Effector memory CD4-positive, alpha-beta T cell (primary cell): ENCODE measurements around the gene ZNF691.
A peak's percentile ranks its signal among the peaks of the same experiment; 100 is the strongest.

ENCODE experiments used
- DNase-seq, 3 donors: peaks; one replicate each; pipeline ENCODE4 v3.0.0-alpha.2; 2020
- H3K27ac ChIP-seq: 2 replicates; pipeline ENCODE4 v1.7.0; 2013; ENCODE audit warnings: mild to moderate bottlenecking, low read length, moderate library complexity; ENCODE audit not compliant: insufficient read depth, poor library complexity, severe bottlenecking
- H3K27me3 ChIP-seq: replicated peaks from 2 replicates; pipeline ENCODE4 v1.7.0; 2013; ENCODE audit warnings: mild to moderate bottlenecking, low read length; ENCODE audit not compliant: insufficient read depth, control insufficient read depth, poor library complexity, severe bottlenecking
- H3K36me3 ChIP-seq: 2 replicates; pipeline ENCODE4 v1.7.0; 2013; ENCODE audit warnings: mild to moderate bottlenecking, low read length, moderate library complexity; ENCODE audit not compliant: control insufficient read depth, insufficient read depth
- H3K4me1 ChIP-seq: 2 replicates; pipeline ENCODE4 v1.7.0; 2013; ENCODE audit warnings: low read length, mild to moderate bottlenecking; ENCODE audit not compliant: control insufficient read depth, insufficient read depth, poor library complexity, severe bottlenecking
- H3K4me3 ChIP-seq: 2 replicates; pipeline ENCODE4 v1.7.0; 2013; ENCODE audit warnings: low read length, low read depth, mild to moderate bottlenecking; ENCODE audit not compliant: insufficient read depth, poor library complexity, severe bottlenecking
- H3K9me3 ChIP-seq: 2 replicates; pipeline ENCODE4 v1.7.0; 2013; ENCODE audit warnings: mild to moderate bottlenecking, low read length, moderate library complexity; ENCODE audit not compliant: control insufficient read depth

ZNF691 gene

DNA sequence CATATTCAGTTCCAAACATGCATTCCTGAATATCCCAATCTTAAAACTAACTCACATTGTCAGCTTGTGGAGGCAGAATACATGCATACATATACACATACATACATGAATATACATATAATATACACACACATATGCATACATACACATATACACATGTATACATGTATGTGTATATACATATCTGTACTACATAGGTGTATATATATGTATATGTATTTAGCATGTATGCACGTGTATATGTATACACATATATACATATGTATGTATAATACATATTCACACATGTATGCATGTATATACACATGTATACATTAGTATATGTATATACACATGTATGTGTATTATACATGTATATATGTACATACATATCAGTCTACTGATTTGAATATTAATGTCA lies 1.2 kb upstream of the ZNF691 start:
- no peaks in the 10 kb centered on the region for H3K27me3 ChIP-seq
- no peak overlapping the region for H3K4me3 ChIP-seq
- H3K9me3 ChIP-seq: no peaks in the 10 kb centered on the region
- H3K27ac ChIP-seq: no peak overlapping the region
- H3K36me3 ChIP-seq: no peaks in the 10 kb centered on the region
- DNase-seq: no peak
- peaks cover 7% of the 10 kb centered on the region for H3K4me1 ChIP-seq

DNA sequence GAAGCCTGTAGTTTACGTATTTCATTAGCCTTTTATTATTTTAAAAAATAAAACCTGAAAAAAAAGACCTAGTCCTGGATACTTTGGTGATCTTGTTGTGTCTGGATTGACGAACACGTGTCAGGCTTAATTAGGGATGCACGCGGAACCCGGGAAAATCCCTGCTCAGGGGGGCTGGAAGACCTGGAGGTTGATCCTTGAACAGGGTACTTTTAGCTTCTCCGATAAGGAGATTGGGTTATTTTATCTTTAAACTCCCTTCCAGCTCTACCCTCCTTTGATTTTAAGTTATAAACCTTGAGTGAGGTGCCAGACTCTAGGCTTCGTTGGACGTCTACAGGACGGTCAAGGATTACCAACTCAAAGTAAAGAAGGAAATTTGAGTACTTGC lies 552 bp upstream of the ZNF691 start:
- no peaks in the 10 kb centered on the region for H3K27me3 ChIP-seq
- peak overlapping the region; percentile 47 for H3K27ac ChIP-seq
- no peaks in the 10 kb centered on the region for H3K9me3 ChIP-seq
- H3K4me1 ChIP-seq: peaks cover 7% of the 10 kb centered on the region
- H3K36me3 ChIP-seq: peaks cover under 1% of the 10 kb centered on the region
- no peak for DNase-seq
- H3K4me3 ChIP-seq: peak overlapping the region; percentile 77

DNA sequence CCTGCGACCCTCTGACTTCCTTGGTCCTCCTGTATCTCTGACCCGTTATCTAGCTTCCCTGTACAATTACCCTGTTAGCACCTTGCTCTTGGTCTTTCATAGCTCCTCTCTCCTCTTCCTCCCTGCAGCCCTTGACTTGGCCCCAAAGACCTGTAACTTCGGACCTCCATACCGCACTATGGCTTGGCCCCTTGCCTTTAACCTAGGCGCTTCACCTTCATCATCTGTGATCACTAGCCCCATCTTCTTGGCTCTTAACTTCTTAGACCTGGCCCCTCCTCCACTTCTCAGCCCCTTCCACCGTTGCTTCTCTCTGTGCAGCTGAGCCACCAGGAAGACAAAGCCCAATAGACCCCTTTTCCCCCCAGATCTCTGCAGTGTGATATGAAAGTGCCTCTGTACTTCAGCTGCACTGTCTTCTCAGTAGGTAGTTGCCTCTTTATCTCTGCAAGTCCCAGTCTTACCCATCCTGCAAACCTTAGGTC lies 740 bp downstream of the ZNF691 start:
- peak overlapping the region; percentile 77 for H3K4me3 ChIP-seq
- no peaks in the 10 kb centered on the region for H3K9me3 ChIP-seq
- no peak for DNase-seq
- H3K27me3 ChIP-seq: no peaks in the 10 kb centered on the region
- H3K27ac ChIP-seq: peak overlapping the region; percentile 47
- peaks cover 11% of the 10 kb centered on the region for H3K36me3 ChIP-seq
- H3K4me1 ChIP-seq: peaks cover 7% of the 10 kb centered on the region

DNA sequence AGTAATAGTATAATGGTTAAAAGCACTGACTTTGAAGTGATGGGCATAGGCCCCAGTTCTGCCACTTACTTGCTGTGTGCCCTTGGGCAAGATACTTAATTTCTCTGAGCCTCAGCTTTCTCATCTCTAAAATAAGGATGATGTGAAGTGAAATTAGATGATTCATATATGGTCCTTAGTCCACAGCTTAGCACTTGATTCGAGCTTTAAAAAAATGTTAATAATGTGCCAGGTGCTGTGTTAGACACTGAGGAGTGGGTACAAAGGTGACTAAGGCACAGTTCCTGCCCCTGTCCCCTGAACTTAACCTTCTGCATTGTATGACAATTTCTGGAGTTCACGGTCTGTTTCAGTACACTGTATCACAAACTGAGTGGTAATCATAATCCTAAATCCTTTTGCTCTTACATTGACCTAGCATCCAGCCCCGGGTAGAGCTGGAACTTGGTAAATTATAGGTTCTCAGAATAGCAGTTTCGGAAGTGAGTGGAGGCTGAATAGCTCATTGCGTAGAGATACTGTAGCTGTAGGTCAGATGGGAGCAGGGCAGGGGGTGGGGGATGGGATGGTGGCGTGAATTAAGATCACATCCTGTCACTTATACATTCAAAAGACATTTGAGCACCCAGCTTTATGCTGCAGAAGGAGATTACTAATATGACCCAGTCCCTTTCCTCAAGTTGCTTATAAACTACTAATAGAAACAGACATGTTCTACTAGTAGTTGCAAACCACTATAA lies 1.5 kb downstream of the ZNF691 start:
- no peaks in the 10 kb centered on the region for H3K27me3 ChIP-seq
- DNase-seq: no peak
- H3K27ac ChIP-seq: no peak overlapping the region
- H3K36me3 ChIP-seq: peaks cover 11% of the 10 kb centered on the region
- H3K4me1 ChIP-seq: peaks cover 7% of the 10 kb centered on the region
- H3K9me3 ChIP-seq: no peaks in the 10 kb centered on the region
- H3K4me3 ChIP-seq: no peak overlapping the region

DNA sequence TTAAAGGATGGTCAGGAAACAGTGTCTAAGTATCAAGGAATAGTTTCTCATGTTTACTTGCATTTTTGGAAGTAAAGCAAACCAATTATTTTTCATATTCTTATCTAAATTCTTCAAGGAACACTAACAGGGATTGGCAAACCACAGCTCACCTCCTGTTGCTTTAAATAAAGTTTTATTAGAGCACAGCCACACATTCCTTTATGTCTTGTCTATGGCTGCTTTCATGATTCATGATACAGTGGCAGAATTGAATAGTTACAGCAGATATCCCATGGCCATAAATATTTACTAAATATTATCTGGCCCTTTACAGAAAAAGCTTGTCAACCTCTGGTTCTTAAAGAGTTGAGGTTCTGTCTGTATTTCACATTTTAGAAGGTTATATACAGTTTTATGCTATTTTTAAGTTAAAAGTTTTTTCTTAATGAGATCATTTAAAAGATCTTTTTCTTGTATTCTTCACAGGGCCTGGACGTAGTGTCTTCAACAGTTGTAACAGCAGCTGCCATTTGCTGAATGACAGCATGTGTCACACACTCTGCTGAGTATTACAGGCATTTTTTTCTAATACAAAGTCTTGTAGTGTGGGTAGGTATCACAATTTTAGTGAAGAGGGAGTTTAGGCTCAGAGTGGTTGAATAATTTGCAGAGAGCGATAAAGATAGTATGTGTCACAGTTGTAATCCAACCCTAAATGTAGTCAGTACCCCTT lies 2.6 kb downstream of the ZNF691 start:
- no peak overlapping the region for H3K27ac ChIP-seq
- H3K9me3 ChIP-seq: no peaks in the 10 kb centered on the region
- DNase-seq: no peak
- peaks cover 11% of the 10 kb centered on the region for H3K36me3 ChIP-seq
- H3K4me1 ChIP-seq: peaks cover 7% of the 10 kb centered on the region
- no peaks in the 10 kb centered on the region for H3K27me3 ChIP-seq
- no peak overlapping the region for H3K4me3 ChIP-seq

DNA sequence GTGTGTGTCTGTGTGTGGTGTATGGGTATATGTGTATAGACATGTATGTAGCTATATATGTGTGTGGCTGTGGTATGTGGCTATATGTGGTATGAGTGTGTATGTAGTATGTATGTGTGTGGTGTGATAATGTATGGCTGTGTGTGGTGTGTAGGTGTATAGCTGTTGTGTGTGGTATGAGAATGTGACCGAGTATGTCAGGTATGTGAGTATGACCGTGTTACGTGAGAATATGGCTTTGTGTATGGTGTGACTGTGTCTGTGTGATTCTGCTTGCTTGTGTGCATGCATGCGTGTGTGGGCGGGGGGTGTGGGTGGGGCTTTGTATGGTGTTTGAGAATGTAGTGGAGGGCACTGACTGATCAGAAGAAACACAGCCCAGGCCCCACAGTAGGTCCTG lies 3.5 kb downstream of the ZNF691 start:
- DNase-seq: no peak
- H3K9me3 ChIP-seq: no peaks in the 10 kb centered on the region
- H3K4me1 ChIP-seq: peaks cover 7% of the 10 kb centered on the region
- no peak overlapping the region for H3K4me3 ChIP-seq
- no peak overlapping the region for H3K27ac ChIP-seq
- peaks cover 11% of the 10 kb centered on the region for H3K36me3 ChIP-seq
- H3K27me3 ChIP-seq: no peaks in the 10 kb centered on the region

DNA sequence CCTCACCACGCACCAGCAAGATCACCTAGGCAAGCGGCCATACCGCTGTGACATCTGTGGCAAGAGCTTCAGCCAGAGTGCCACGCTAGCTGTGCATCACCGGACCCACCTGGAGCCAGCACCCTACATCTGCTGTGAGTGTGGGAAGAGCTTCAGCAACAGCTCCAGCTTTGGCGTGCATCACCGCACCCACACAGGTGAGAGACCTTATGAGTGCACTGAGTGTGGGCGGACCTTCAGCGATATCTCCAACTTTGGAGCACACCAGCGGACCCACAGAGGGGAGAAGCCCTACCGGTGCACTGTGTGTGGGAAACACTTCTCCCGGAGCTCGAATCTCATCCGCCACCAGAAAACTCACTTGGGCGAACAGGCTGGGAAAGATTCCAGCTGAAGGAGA lies 5.0 kb downstream of the ZNF691 start:
- Histone ChIP-seq H3K4me1 (peaks cover 7% of the 10 kb centered on the region), H3K36me3 (peaks cover 11% of the 10 kb centered on the region), H3K27ac (no peak overlapping the region), H3K4me3 (no peak overlapping the region), H3K27me3 (no peaks in the 10 kb centered on the region), H3K9me3 (no peaks in the 10 kb centered on the region)
- no peak for DNase-seq

DNA sequence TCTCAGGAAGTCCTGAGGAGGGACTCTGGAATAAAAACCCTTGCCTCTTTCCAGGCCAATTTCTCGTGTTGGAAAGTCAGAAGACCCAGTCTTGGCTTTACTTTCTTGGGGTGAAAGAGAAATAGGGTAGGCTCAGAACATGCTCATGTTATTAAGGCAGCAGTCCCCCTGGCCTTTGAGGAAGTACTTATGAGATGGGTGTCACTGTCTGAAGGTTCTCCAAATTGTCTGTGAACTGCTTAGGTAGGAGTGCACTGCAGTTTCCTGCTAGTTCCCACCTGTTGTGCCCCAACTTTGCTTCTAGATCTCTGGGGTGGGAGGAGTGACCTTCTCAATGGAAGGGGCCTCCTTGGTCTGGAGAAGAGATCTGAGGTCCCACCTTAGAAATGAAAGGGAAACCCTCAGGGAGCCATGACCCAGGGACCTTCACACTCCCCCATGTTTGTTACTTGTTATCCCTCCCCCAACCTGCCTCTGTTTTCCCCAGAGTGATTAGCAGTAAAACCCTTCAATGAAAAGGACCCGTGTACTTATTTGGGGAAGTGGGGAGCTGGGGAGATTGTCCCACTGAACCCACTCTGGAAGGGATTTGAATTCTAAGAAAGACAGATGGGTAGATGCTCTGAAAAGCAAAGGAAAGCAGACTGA lies 5.7 kb downstream of the ZNF691 start:
- no peak overlapping the region for H3K4me3 ChIP-seq
- no peaks in the 10 kb centered on the region for H3K9me3 ChIP-seq
- no peak for DNase-seq
- H3K27ac ChIP-seq: no peak overlapping the region
- peaks cover 4% of the 10 kb centered on the region for H3K4me1 ChIP-seq
- no peaks in the 10 kb centered on the region for H3K27me3 ChIP-seq
- H3K36me3 ChIP-seq: peaks cover 11% of the 10 kb centered on the region

DNA sequence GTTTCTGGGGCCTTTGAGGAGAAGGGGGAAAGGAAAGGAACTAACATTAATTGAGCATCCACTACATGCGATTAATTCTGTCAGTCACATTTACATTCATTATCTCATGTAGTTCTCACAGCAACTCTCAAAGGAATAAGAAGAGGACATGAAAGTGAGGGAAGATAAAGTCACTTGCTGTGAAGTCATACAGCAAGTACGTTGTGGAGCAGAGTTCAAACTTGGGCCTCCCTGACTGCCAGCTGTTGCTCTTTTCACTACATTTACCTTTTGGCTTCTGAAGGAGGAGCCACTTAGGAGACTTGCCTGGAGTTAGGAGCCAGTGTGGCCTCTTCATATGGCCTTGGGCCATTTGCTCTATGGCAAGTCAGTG lies 6.2 kb downstream of the ZNF691 start:
- Histone ChIP-seq H3K27ac (no peak overlapping the region), H3K27me3 (no peaks in the 10 kb centered on the region), H3K36me3 (peaks cover 11% of the 10 kb centered on the region), H3K4me1 (no peaks in the 10 kb centered on the region), H3K9me3 (no peaks in the 10 kb centered on the region), H3K4me3 (no peak overlapping the region)
- DNase-seq: no peak
